Stomach (tissue), 4 donors: ENCODE results near the gene CGAS.

Experiments
- EP300 ChIP-seq: sonication (generic); formaldehyde crosslinking; IDR thresholded peaks from one replicate; pipeline ENCODE4 v1.6.1; 2017; ENCODE audit warnings: antibody characterized with exemption
- POLR2A ChIP-seq, 4 donors: fragments of 450-650 bp; IDR thresholded peaks; one replicate each; pipeline ENCODE4 v1.6.1; 2016; ENCODE audit warnings: antibody characterized with exemption in 4 of 4, control low read depth in 2 of 4, mild to moderate bottlenecking in 1 of 4, moderate library complexity in 1 of 4
- TF ChIP-seq, protein P1 (sequence below), 7 experiments: fragments of 450-650 bp in 4 of 7; fragments of 200-600 bp in 3 of 7; sonication (generic) in 3 of 7; IDR thresholded peaks; one replicate each; pipeline ENCODE4 v1.5.1; 2016 to 2019; ENCODE audit warnings: antibody characterized with exemption in 7 of 7, control low read depth in 2 of 7, mild to moderate bottlenecking in 1 of 7

DNA sequence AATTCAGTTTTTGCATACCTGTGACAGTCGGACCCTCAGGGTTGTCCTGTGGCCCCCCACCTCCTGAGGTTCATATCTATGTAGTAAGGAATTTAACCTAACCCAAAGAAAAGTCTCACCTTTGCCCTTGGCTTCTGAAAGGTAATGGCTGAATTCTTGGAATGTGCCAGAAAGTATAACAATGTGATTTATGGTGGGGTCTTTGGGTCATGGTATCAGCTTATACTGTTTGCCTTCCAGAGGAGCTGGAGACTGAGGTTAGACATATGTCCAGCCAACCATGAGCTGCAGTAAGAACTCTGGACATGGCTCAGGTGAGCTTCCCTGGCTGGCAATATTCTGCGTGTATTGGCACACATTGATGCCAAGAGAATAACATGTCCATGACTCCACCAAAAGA, 30.6 kb downstream of the CGAS start:
- TF ChIP-seq, protein P1, sequence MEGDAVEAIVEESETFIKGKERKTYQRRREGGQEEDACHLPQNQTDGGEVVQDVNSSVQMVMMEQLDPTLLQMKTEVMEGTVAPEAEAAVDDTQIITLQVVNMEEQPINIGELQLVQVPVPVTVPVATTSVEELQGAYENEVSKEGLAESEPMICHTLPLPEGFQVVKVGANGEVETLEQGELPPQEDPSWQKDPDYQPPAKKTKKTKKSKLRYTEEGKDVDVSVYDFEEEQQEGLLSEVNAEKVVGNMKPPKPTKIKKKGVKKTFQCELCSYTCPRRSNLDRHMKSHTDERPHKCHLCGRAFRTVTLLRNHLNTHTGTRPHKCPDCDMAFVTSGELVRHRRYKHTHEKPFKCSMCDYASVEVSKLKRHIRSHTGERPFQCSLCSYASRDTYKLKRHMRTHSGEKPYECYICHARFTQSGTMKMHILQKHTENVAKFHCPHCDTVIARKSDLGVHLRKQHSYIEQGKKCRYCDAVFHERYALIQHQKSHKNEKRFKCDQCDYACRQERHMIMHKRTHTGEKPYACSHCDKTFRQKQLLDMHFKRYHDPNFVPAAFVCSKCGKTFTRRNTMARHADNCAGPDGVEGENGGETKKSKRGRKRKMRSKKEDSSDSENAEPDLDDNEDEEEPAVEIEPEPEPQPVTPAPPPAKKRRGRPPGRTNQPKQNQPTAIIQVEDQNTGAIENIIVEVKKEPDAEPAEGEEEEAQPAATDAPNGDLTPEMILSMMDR (IDR thresholded peaks at IDR 0.05) = no peak
- no peak for TF ChIP-seq POLR2A (IDR thresholded peaks at IDR 0.05)
- no peak for TF ChIP-seq EP300
